Activated CD8-positive, alpha-beta memory T cell treated with anti-CD3 and anti-CD28 coated beads for 48 hours (primary cell): ENCODE measurements around the gene PIAS1.
"Not testable (repeated sequence)": the region's sequence is repeated elsewhere in the genome, so short reads cannot be mapped to it uniquely, and the experiment has no call there.

Experiments used
- DNase-seq, 3 experiments: peaks; one replicate each; pipeline ENCODE4 v3.0.0-alpha.2; 2020; ENCODE audit warnings: low read depth in 2 of 3, low spot score in 2 of 3

PIAS1 gene

DNA sequence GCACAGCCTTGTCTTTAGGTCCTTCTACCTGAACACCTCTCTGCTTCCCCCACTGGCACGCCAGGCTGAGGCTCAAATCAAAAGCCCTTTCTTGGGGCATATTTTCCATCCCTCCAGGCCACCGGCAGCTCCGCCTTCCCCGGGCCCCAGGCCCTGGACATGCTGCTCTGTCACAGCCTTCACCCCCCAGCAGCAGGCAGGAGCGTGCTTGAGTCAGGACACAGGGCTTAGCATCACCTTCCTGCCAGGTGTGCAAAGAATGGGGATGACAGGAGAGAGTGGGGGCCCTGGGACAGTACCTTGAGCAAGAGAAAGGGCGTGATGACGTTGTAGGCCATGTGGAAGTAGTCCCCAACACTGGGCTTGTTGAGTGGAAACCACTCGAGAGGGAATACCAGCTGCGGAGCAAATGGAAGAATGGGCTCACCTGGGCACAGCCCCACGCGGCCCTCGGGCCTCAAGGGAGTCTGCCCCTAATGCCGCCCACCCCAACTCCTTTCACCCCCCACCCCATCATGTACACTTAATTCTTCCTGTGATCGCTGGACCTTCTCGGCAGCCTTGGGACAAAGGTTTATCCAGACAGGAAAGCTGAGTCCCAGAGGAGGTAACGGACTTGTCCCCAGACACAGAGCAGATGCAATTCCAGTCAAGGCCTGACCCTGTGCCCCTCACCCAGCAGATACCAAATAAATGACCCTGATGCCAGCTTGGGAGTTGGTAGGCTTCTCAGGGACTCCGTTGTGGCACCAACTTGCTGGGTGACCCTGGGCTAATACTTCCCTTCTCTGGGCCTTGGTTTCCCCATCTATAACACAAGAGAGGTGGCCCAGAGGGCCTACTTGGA is 160.1 kb downstream of the PIAS1 start:
- no peak for DNase-seq

DNA sequence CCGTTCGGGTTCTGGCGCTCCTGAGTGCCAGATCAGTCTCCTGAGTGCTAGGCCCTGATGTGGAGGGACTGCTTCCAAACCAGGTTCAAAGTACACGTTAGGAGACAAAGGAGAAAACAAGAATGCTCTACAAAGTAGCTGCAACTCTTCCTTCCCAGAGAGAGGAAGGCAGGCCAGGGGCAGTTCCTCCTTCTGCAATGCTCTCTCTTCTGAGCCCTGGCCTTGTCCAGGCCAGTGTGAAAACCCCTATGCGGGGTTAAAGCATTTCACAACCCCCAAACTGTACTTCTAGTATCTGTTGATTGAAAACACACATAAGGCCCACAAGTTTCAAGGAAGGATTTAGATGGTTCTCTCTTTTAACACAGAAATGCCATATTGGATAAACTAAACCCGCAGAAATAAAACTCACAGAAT is 160.7 kb downstream of the PIAS1 start:
- no peak for DNase-seq

DNA sequence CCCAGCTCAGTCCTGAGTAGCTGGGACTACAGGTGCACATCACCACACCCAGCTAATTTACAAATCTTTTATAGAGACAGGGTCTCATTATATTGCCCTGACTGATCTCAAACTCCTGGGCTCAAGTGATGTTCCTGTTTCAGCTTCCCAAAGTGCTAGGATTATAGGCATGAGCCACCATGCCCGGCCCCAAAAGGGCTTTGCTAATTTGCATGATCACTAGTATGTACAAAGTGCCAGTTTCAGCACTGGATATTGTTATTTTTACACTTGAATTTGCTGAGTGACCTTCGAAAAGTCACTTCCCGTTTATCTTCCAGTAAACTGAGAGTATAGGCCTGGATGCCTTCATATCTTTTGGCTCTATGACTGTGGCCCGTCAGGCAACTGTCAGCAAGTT is 163.2 kb downstream of the PIAS1 start:
- DNase-seq: no peak

DNA sequence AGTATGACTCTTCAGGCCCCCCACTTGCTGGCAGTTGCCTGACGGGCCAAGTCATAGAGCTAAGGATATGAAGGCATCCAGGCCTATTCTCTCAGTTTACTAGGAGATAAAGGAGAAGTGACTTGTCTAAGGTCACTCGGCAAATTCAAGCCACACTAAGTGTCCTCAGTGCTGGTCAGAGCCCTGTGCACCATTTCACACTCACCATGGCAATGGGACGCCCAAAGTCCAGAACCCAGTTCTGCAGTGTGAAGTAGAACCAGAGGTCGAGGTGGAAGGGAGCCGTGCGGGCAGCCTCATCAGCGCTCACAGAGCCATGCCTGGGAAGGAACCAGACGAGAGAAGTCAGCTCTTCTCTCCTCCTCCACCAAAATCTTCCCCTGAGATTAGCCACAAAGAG is 164.2 kb downstream of the PIAS1 start:
- DNase-seq: no peak

DNA sequence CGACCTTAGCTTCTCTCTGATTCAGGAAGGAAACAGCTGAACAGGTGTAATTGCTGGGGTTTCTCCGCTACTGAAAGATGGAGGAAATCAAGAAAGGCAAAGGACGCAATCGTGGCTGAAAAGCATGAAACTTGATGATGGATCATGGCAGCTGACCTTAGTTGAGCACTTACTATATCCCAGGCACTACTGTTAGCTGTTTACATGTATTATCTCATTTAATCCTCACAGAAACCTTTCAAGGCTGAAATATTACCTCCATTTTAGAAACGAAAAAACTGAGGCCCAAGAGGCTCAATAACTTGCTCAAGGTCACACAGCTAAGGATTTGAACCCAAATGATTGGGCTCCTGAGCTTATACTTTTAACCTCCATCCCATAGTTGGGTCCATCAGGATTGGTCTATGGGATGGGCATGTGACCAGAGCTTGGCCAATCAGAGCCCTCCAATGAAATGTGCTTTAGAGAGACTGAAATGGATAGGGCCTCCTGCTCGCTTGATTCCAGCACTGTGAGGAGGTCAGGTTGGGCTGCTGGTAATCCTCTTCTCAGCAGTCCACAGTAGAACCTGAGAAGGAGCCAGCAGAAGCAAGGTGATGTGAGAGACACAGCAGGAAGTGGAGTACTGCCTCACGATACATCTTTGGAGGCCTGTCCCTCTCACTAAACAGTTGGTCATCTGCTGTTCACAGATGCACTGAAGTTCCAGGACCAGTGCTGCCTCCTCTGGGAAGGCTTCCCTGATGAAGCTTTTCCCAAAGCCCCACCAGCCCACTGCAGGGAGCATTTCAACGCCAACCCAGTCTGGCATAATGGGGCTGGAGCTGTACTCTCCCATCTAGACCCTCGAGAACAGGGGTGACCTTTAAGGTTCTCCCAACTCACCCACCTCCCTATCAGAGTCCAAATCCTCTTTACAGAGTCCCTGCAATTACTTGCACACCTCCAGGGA is 165.0 kb downstream of the PIAS1 start:
- no peak for DNase-seq

DNA sequence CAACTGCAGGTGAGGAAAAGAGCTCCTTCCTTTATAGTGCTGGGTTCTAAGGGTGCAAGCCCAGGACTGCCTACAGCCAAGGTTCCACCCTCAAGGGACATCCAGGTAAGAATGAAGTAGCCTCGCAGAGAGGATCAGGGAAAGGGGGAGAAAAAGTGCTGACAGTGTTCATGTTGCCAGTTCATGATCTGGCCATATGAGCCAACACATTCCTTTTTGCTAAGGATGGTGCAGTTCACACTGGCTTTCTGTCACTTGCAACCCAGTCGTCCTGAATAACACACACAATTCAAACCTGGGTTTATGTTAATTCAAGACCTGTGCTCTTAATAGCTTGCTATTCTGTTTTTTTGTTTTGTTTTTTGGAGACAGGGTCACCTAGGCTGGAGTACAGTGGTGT is 166.4 kb downstream of the PIAS1 start:
- no peak for DNase-seq

DNA sequence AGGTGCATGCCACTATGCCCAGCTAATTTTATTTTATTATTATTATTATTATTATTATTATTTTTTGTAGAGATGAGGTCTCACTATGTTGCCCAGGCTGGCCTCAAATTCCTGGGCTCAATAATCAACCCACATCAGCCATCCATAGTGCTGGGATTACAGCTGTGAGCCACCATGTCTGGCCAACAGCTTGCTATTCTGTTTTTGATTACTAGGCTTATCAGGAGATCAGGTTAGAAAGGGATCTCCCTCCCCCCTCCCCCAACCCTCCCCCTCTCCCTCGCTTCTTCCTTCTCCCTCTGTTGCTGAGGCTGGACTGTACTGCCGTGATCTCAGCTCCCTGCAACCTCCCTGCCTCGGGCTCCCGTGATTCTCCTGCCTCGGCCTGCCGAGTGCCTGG is 166.9 kb downstream of the PIAS1 start:
- DNase-seq: no peak

DNA sequence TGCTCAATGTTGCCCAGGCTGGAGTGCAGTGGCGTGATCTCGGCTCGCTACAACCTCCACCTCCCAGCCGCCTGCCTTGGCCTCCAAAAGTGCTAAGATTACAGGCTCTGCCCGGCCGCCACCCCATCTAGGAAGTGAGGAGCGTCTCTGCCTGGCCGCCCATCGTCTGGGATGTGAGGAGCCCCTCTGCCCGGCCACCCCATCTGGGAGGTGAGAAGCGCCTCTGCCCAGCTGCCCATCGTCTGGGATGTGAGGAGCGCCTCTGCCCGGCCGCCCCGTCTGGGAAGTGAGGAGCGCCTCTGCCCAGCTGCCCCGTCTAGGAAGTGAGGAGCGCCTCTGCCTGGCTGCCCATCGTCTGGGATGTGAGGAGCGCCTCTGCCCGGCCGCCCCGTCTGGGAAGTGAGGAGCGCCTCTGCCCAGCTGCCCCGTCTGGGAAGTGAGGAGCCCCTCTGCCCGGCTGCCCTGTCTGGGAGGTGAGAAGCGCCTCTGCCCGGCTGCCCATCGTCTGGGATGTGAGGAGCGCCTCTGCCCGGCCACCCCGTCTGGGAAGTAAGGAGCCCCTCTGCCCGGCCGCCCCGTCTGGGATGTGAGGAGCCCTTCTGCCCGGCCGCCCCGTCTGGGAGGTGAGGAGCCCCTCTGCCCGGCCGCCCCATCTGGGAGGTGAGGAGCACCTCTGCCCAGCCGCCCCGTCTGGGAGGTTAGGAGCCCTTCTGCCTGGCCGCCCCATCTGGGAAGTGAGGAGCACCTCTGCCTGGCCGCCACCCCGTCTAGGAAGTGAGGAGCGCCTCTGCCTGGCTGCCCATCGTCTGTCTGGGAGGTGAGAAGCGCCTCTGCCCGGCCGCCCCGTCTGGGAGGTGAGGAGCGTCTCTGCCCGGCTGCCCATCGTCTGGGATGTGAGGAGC is 167.7 kb downstream of the PIAS1 start:
- not testable (repeated sequence) for DNase-seq

DNA sequence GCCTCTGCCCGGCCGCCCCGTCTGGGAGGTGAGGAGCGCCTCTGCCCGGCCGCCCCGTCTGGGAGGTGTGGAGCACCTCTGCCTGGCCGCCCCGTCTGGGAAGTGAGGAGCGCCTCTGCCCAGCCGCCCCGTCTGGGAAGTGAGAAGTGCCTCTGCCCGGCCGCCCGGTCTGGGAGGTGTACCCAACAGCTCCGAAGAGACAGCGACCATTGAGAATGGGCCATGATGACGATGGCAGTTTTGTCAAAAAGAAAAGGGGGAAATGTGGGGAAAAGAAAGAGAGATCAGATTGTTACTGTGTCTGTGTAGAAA is 168.3 kb downstream of the PIAS1 start:
- DNase-seq: not testable (repeated sequence)

DNA sequence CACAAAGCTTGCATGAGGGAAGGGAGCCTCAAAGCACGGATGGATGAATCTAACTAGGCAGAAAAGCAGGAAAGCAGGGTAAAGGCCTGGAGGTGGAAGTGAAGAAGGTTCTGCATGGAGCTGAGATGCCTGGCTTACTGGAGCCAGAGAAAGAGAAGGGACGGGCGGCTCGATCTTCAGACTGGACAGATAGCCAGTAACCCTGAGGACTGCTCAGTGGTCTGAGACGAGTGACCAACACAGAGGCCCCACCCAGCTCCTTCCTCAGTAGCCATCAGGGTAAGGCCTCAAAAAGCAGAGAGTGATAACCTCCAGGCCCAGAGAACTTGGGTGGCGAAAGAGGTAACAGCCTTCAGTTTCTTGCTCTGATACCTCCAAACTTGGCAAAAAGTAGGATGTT is 169.1 kb downstream of the PIAS1 start:
- no peak for DNase-seq

DNA sequence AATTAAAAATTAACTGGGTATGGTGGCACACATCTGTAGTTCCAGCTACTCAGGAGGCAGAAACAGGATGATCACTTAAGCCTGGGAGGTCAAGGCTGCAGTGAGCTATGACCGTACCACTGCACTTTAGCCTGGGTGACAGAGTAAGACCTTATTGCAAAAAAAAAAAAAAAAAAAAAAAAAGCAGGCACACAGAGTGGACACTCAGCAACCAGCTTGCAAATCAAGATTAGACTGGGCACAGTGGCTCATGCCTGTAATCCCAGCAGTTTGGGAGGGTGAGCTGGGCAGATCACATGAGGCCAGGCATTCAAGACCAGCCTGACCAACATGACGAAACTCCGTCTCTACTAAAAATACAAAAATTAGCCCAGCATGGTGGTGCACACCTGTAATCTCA is 170.0 kb downstream of the PIAS1 start:
- DNase-seq: no peak

DNA sequence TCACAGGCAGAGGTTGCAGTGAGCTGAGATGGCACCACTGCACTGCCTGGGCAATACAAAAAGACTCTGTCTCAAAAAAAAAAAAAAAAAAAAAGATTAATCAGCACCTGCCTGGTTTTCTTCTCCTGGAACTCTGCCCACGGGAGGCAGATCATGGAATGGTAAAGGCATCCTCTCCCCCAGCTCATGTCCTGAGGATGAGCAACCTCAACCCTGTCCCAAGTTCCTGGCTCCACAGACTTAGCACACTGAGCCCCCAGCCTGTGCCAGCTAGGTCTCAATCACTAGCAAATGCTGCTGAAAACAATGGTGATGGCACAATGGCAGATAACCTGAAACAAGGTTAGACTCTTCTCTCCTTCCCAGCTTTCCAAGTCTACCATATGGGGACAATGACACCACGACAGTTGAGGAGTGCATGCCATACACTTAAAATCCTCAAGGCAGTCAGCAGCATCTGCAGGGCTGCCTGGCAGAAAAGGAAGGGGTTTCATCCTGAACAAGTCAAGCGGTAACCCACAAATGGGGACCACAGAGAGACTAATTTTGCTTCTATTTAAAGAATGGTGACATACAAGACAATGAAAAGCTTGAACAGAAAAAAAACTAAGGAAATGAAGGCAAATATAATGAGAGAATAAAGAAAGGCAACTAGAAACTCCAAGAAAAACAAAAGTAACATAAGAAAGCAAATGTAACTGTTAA is 170.6 kb downstream of the PIAS1 start:
- DNase-seq: no peak

DNA sequence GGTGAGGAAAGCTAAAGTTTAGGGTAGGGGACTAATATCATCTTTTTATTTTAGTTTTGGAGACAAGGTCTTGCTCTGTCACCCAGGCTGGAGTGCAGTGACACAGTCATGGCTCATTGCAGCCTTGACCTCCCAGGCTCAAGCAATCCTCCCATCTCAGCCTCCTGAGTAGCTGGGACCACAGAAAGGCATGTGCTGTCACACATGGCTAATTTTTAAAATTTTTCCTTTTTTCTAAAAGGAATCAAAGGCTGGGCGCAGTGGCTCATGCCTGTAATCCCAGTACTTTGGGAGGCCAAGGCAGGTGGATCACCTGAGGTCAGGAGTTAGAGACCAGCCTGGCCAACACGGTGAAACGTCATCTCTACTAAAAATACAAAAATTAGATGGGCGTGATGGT is 171.3 kb downstream of the PIAS1 start:
- DNase-seq: not testable (repeated sequence)

DNA sequence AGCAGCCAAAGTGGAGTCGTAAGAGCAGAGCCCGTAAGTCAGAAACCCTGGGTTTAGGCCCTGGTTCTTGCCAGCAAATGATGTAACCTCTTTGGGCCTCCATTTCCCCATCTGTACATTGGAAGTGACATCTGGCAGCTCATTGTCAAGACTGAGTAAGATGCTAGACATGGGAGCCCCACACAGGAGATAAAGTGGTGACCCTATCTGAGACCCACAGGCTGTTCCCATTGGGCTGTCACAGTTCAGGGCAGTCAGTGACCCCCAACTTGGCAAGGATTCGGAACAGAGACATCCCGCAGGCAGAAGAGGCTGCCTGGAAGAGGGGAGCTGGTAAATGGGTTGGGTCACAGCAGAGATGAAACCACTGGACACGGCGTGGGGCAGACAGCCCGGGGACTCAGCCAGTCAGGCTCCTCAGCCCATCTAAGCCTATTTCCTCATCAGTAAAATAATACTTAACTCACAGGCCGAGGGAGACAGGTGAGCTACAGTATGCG is 173.6 kb downstream of the PIAS1 start:
- no peak for DNase-seq

DNA sequence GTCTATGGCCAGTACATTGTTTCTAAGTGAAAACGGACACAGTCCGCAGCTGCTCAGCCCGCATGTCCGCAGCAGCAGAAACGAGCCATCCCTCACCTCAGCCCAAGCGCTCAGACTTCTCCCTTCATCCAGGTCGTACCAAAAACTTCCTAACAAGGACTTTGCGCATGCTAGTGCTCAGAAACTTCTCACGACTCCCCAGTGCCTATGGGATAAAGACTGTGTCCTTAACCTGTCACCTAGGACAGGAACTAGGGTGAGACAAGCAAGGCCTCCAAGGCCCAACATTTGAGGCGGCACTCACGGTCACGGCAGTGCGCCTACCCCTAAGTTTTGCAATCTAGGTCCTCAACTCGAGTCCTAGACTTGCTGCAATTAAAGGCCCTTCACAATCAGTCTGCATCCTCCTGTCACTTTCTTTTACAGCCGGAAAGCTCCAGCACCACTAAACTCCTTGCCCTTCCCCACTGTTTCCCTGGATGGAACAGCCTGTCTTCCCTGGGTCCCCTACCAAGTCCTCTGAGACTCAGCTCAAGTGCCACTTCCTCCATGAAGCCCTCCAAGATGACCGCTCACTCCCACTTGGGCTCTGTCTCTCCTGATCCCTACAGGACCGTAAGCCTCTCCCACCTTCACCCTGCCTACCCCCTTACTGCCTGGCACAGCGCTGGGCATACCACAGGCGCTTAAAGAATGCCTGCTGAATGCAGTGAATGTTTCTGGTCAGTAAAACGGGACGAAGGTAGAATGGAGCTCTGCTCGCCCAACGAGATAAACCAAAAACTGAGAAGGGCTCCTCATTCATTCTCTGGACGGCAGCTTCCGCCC is 174.2 kb downstream of the PIAS1 start:
- no peak for DNase-seq

DNA sequence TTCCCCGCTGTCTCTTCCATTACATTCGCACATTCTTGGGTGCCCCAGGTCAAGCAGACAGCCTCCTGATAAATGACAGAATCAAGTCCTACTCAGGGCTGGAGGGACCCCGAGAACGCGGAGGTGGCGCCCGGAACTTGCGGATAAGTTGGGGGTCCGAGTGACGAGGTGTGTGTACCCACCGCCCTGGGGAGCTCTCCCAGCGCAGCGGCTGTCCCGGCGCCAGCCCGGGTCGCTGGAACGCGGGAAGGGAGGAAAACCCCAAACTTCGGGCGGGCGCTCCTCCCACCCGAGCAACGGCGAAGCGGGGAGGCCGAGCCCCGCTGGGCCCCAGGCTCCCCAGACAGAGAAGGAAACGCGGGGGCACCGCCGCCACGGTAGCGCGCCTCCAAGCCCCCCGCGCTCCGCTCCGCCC is 174.9 kb downstream of the PIAS1 start:
- no peak for DNase-seq

DNA sequence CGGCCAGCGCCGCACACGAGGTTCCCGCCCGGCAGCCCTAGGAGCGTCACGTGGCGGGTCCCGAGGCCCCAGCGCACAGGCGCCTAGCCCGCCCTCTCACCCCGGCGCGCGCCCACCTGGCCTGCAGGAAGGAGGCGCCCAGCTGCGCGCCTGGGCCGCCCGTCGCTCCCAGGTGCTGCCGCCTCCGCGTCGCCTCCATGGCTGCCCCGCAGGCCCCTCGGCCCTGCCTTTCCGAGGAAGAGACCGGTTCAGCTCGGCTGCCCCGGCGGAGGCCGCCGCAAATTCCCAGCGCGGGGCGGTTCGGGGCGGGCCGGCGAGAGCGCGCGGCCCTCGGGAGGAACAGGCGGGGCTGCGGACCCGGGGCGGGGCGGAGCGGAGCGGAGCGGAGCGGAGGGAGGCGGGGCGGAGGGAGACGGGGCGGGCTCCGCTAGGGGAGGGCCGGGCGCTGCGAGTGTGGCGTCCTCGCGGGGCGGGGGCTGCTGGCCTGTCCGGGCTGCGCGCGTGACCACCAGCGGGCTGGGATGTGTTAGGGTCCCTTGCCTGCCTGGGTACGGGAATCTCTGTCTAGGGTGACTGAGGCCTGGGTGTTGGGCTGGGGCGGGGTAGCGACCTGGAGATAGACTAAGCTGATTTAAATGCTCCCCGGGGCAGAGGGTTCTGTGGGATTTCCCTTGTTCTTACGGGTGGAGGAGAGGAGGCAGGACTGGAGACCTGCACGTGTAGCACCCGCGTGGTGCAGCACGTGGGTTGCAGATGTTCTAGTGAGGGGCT is 175.5 kb downstream of the PIAS1 start, which contains the start of gene CLN6:
Gene CLN6, minus strand, starts transcription at position 343 of the 771 bp plus-strand sequence. Its CDS starts 144 bp downstream, at position 199.
- peak; percentile 63 to 73 (median 70) for DNase-seq
